Neural progenitor cell (in vitro differentiated cells): ENCODE measurements around the gene MED1. TPM values are rescaled to one million over a fixed set of nuclear protein-coding genes. Genes with fewer than 3 reads are reported as not detected.

Experiments
- DNase-seq: peaks from one replicate; pipeline ENCODE4 v3.0.0-alpha.2; 2016; ENCODE audit warnings: low spot score
- H2AFZ ChIP-seq: fragments of 200-600 bp; sonication (generic); replicated peaks from 2 replicates; pipeline ENCODE4 v1.6.1; 2016; ENCODE audit warnings: antibody characterized with exemption
- H3F3A ChIP-seq: fragments of 200-600 bp; sonication (generic); 2 replicates; pipeline ENCODE4 v1.6.1; 2016; ENCODE audit warnings: antibody characterized with exemption, low read depth
- H3K27ac ChIP-seq: fragments of 200-600 bp; sonication (generic); 2 replicates; pipeline ENCODE4 v1.5.1; 2016; ENCODE audit warnings: mild to moderate bottlenecking
- H3K27me3 ChIP-seq: fragments of 200-600 bp; sonication (generic); 2 replicates; pipeline ENCODE4 v1.6.1; 2016; ENCODE audit warnings: mild to moderate bottlenecking, moderate library complexity
- H3K36me3 ChIP-seq: fragments of 200-600 bp; sonication (generic); 2 replicates; pipeline ENCODE4 v1.5.1; 2016
- H3K4me1 ChIP-seq: fragments of 200-600 bp; sonication (generic); 2 replicates; pipeline ENCODE4 v1.6.1; 2016; ENCODE audit warnings: mixed run types
- H3K4me2 ChIP-seq: fragments of 200-600 bp; sonication (generic); 2 replicates; pipeline ENCODE4 v1.6.1; 2016
- H3K4me3 ChIP-seq: fragments of 200-600 bp; sonication (generic); 2 replicates; pipeline ENCODE4 v1.5.1; 2016
- H3K79me2 ChIP-seq: fragments of 200-600 bp; sonication (generic); 2 replicates; pipeline ENCODE4 v1.6.1; 2016; ENCODE audit warnings: low read depth
- H3K9ac ChIP-seq: fragments of 200-600 bp; sonication (generic); 2 replicates; pipeline ENCODE4 v1.6.1; 2016
- H3K9me3 ChIP-seq: fragments of 200-600 bp; sonication (generic); 2 replicates; pipeline ENCODE4 v1.5.1; 2016; ENCODE audit warnings: low read depth
- H4K20me1 ChIP-seq: fragments of 200-600 bp; sonication (generic); 2 replicates; pipeline ENCODE4 v1.6.1; 2016; ENCODE audit warnings: low read depth
- H3K27ac Mint-ChIP-seq: 3 replicates; pipeline ENCODE4 v1.8.0; 2021; ENCODE audit warnings: mixed read lengths
- H3K27me3 Mint-ChIP-seq: 2 replicates; pipeline ENCODE4 v1.8.0; 2022; ENCODE audit warnings: low read depth, mild to moderate bottlenecking, inconsistent platforms, moderate library complexity, mixed read lengths; ENCODE audit not compliant: insufficient read depth
- H3K36me3 Mint-ChIP-seq: 3 replicates; pipeline ENCODE4 v1.8.0; 2021; ENCODE audit warnings: mixed read lengths
- H3K4me1 Mint-ChIP-seq: 3 replicates; pipeline ENCODE4 v1.8.0; 2021; ENCODE audit warnings: mixed read lengths
- H3K4me3 Mint-ChIP-seq: 3 replicates; pipeline ENCODE4 v1.8.0; 2021; ENCODE audit warnings: mild to moderate bottlenecking, moderate library complexity, mixed read lengths
- H3K9me3 Mint-ChIP-seq: 3 replicates; pipeline ENCODE4 v1.8.0; 2020; ENCODE audit warnings: mixed read lengths
- CTCF ChIP-seq: fragments of 200-600 bp; sonication (generic); IDR thresholded peaks from 2 replicates; pipeline ENCODE4 v1.5.1; 2017; ENCODE audit warnings: antibody characterized with exemption, mild to moderate bottlenecking
- EZH2 ChIP-seq: fragments of 200-600 bp; sonication (generic); IDR thresholded peaks from 2 replicates; pipeline ENCODE4 v1.6.1; 2017; ENCODE audit warnings: antibody characterized with exemption, mild to moderate bottlenecking, moderate library complexity
- EZH2phosphoT487 ChIP-seq: fragments of 200-600 bp; sonication (generic); IDR thresholded peaks from 2 replicates; pipeline ENCODE4 v1.6.1; 2017; ENCODE audit warnings: antibody characterized with exemption
- total RNA-seq: library from RNA; depleted of rRNA; stranded (reverse); fragments of >200 nt; gene quantifications from 2 replicates; pipeline ENCODE4 v1.2.3, GENCODE V29; 2015; ENCODE audit warnings: low replicate concordance

The MED1 gene
- total RNA-seq, 1 donor from 2014 or later: 35.6 TPM

DNA sequence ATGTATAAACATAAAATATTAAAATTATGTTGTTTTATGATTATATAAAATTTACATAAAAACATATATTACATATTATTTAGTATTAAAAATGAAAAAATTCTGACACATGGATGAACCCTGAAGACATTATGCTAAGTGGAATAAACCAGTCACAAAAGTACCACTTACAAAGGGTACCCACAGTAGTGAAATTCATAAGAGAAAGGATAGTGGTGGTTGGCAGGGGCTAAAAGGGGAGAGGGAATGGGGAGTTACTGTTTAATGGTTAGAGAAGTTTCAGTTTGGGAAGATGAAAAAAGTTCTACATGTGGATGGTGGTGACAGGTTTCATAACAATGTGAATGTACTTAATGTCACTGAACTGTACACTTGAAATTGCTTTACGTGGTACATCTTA, 91.1 kb downstream of the MED1 start:
- H3K9ac ChIP-seq: no peak overlapping the region
- H3K4me1 Mint-ChIP-seq: no peaks in the 10 kb centered on the region
- H3K27me3 Mint-ChIP-seq: no peaks in the 10 kb centered on the region
- no peaks in the 10 kb centered on the region for H3K4me1 ChIP-seq
- H3K9me3 ChIP-seq: no peaks in the 10 kb centered on the region
- H3K4me2 ChIP-seq: no peak overlapping the region
- H3K4me3 ChIP-seq: no peak overlapping the region
- H3K36me3 Mint-ChIP-seq: no peaks in the 10 kb centered on the region
- TF ChIP-seq EZH2: no peak
- TF ChIP-seq CTCF: no peak
- no peak for TF ChIP-seq EZH2phosphoT487
- H3K27ac Mint-ChIP-seq: no peak overlapping the region
- peaks cover 22% of the 10 kb centered on the region for H3K79me2 ChIP-seq
- H3K27me3 ChIP-seq: no peaks in the 10 kb centered on the region
- H3K4me3 Mint-ChIP-seq: no peak overlapping the region
- no peak overlapping the region for H3K27ac ChIP-seq
- no peaks in the 10 kb centered on the region for H3K9me3 Mint-ChIP-seq
- no peak for DNase-seq
- peaks cover 41% of the 10 kb centered on the region for H4K20me1 ChIP-seq
- H3K36me3 ChIP-seq: no peaks in the 10 kb centered on the region
- peaks cover 5% of the 10 kb centered on the region for H3F3A ChIP-seq
- H2AFZ ChIP-seq: no peak overlapping the region

DNA sequence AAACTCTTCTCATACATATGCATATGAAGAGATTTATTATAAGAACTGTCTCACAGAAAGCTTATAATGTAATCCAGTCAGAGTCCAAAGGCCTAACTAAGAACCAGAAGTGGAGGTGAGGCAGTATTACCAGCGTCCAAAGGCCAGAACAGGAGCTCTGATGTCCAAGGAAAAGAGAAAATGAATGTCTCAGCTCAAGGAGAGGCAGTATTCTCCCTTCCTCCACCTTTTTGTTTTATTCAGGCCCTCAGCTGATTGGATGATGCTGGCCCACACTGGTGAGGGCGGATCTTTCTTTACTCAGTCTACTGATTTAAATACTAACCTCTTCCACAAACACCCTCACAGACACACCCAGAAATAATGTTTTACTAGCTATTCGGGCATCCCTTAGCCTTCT, 93.1 kb downstream of the MED1 start:
- TF ChIP-seq EZH2phosphoT487 (no peak), CTCF (no peak), EZH2 (no peak)
- Mint-ChIP-seq H3K4me3 (no peak overlapping the region), H3K27ac (no peak overlapping the region), H3K27me3 (no peaks in the 10 kb centered on the region), H3K9me3 (no peaks in the 10 kb centered on the region), H3K4me1 (no peaks in the 10 kb centered on the region), H3K36me3 (no peaks in the 10 kb centered on the region)
- no peaks in the 10 kb centered on the region for H3K27me3 ChIP-seq
- peaks cover 21% of the 10 kb centered on the region for H3K79me2 ChIP-seq
- no peaks in the 10 kb centered on the region for H3K4me1 ChIP-seq
- no peaks in the 10 kb centered on the region for H3K36me3 ChIP-seq
- no peak overlapping the region for H3K27ac ChIP-seq
- no peak overlapping the region for H3K4me3 ChIP-seq
- H3K9me3 ChIP-seq: no peaks in the 10 kb centered on the region
- peaks cover 5% of the 10 kb centered on the region for H3F3A ChIP-seq
- no peak overlapping the region for H3K9ac ChIP-seq
- peak; percentile 1 for DNase-seq
- no peak overlapping the region for H3K4me2 ChIP-seq
- H4K20me1 ChIP-seq: peaks cover 33% of the 10 kb centered on the region
- H2AFZ ChIP-seq: no peak overlapping the region

DNA sequence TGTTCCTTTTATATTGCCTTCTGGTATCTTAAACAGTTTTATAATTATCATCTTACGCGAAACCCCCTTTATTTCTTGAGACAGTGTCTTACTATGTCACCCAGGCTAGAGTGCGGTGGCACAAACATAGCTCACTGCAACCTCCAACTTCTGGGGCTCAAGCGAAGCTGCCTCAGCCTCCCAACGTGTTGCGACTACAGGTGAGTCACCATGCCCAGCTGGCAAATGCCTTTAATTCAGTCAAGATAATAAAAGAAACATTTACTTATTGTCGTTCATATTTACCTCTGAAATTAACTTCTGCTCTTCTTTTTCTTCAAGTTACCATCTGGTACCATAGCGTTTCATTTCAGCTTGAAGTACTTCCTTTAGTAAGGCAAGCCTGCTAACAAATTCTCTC, 93.6 kb downstream of the MED1 start:
- no peaks in the 10 kb centered on the region for H3K4me1 Mint-ChIP-seq
- DNase-seq: no peak
- no peak overlapping the region for H3K27ac Mint-ChIP-seq
- Histone ChIP-seq H3K27ac (no peak overlapping the region), H3K4me1 (no peaks in the 10 kb centered on the region), H3K36me3 (no peaks in the 10 kb centered on the region), H2AFZ (no peak overlapping the region), H3K79me2 (peaks cover 16% of the 10 kb centered on the region), H3K4me2 (no peak overlapping the region), H3K27me3 (no peaks in the 10 kb centered on the region), H3F3A (peaks cover 5% of the 10 kb centered on the region), H3K4me3 (no peak overlapping the region), H3K9ac (no peak overlapping the region), H4K20me1 (peaks cover 33% of the 10 kb centered on the region), H3K9me3 (no peaks in the 10 kb centered on the region)
- no peaks in the 10 kb centered on the region for H3K9me3 Mint-ChIP-seq
- TF ChIP-seq EZH2phosphoT487: no peak
- TF ChIP-seq EZH2: no peak
- no peak for TF ChIP-seq CTCF
- H3K27me3 Mint-ChIP-seq: no peaks in the 10 kb centered on the region
- no peak overlapping the region for H3K4me3 Mint-ChIP-seq
- no peaks in the 10 kb centered on the region for H3K36me3 Mint-ChIP-seq

Other genes starting within 250 kb of the MED1 start
- 0.13 and 0.62 TPM in 2 replicates for gene STAC2, start 225.3 kb downstream of the MED1 start, total RNA-seq
- gene FBXL20, start 49.6 kb downstream of the MED1 start, total RNA-seq: 19.9 and 23.2 TPM in 2 replicates
- 44.1 and 45.0 TPM in 2 replicates for gene CDK12, start 10.2 kb upstream of the MED1 start, total RNA-seq
- not detected in 2 replicates for gene NEUROD2, start 156.7 kb upstream of the MED1 start, total RNA-seq
- 0.90 TPM in 1 of 2 replicates, not detected in the other for gene PPP1R1B, start 175.7 kb upstream of the MED1 start, total RNA-seq
- gene STARD3, start 185.9 kb upstream of the MED1 start, total RNA-seq: 21.5 and 54.9 TPM in 2 replicates
- 0.19 and 1.3 TPM in 2 replicates for gene TCAP, start 214.1 kb upstream of the MED1 start, total RNA-seq
- 0.28 TPM in 1 of 2 replicates, not detected in the other for gene PNMT, start 217.2 kb upstream of the MED1 start, total RNA-seq
- 6.6 and 26.1 TPM in 2 replicates for gene PGAP3, start 236.8 kb upstream of the MED1 start, total RNA-seq
- gene ERBB2, start 248.8 kb upstream of the MED1 start, total RNA-seq: 75.2 and 116 TPM in 2 replicates